Measurements from ENCODE around the gene E2F4.

E2F4 gene, protein sequence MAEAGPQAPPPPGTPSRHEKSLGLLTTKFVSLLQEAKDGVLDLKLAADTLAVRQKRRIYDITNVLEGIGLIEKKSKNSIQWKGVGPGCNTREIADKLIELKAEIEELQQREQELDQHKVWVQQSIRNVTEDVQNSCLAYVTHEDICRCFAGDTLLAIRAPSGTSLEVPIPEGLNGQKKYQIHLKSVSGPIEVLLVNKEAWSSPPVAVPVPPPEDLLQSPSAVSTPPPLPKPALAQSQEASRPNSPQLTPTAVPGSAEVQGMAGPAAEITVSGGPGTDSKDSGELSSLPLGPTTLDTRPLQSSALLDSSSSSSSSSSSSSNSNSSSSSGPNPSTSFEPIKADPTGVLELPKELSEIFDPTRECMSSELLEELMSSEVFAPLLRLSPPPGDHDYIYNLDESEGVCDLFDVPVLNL

GRCh38 chr16:67191995-67192681 lies at the start of gene E2F4:
E2F4 (plus strand) TSS chr16:67192155; CDS start chr16:67192228, 73 bp downstream.
- peak; percentile 91 for DNase-seq

GRCh38 chr16:67142342-67142741 lies 49.6 kb upstream of the E2F4 start:
- DNase-seq, result no peak

DNA sequence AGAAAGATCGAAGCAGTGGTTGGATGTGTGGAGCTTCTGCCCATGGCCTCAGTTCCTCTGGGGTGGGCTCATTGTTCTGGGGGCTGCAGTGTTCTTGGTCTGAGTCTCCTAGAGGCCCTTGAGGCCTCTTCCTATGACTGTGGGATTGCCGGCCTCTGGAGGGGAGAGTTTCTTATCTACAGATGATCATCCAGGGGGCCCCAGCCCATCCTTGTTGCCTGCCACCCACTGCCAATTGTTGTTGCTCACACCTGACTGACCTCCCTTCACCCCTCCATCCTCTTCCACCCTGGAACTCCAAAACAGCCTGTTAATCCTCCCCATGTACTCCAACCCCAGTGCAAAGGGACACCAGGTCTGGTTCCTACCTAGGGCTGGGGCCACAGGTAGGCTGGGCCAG lies 47.0 kb upstream of the E2F4 start:
- DNase-seq, result no peak

GRCh38 chr16:67145746-67146145 lies 46.2 kb upstream of the E2F4 start:
- no peak for DNase-seq

DNA sequence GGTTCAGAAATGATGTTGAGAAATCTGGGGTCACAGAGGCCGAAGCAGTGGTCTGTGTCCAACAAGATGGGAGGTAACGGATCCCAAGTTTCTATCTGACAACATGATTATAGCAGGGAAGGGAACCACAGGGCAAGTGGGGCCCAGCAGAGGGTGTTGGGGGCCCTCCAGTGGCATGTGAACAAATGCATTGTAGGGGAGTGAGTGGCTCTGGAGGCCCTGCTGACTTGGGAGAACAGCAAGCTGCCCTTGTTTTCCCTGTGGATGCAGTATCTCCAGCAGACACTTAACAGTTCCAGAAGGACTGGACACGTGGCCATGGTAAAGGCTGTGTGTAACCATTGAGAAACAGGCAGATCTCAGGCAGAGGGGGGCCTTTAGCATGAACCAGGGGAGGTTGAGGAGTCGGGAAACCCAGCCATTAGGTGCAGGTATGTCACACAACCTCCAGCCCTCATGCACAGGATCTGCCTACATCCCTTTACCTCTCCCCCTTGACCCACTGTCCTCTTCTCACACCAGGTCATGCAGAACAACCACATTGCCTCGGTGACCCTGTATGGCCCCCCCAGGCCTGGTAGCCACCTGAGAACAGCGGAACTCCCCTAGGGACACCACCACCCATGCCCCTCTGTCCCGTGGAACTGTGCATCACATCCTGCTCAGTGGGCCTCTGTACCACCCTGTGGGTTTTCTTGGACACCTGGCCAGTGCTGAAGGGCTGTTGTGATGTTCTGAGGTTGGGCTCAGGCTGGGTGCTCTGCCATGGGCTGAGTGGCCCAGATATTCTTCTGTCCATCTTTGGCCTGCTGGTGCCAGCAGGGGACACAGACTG lies 45.2 kb upstream of the E2F4 start:
- no peak for DNase-seq

DNA sequence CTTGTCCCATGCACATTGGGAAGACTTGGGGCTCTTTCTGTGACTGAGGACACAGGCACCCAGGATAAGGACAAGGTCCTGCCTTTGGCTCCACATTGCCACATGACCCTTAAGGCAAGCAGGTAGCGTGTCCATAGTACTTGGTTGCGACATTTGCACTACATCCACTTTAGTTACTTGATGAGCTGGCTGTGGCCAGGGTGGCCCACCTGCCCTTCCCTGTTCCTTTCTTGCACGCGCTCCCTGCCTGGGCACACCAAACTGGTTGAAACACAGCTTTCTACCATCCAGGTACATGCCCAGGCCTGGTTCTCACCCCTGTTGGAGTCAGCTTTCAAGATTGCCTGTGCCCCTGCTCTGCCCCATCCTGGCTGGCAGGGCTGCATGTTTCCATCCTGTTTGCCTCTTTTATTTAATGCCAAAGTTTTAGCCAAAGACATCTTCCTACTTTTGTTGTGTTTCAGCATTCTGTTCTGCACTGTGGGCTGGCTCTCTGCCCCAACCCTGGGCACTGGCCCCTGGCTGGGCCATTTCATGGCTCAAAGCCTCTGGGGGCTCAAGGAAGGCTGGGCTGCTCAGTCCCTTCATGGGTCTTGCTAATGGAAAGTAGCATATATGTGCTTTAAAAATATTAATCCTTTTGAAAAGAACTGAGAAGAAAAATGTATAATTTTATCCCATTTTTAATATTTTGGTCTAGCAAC lies 44.4 kb upstream of the E2F4 start:
- no peak for DNase-seq

- DNase-seq, result no peak
These were observed 43.7 kb upstream of the E2F4 start for GRCh38 chr16:67148221-67148620.

GRCh38 chr16:67148656-67149275 lies 43.2 kb upstream of the E2F4 start:
- DNase-seq, result no peak

GRCh38 chr16:67149276-67150046 lies 42.5 kb upstream of the E2F4 start:
- DNase-seq, result no peak

- DNase-seq, result peak; percentile 86
These were observed 41.7 kb upstream of the E2F4 start for GRCh38 chr16:67150047-67150832.

GRCh38 chr16:67150833-67151396 lies 41.0 kb upstream of the E2F4 start, which contains the start of gene B3GNT9:
B3GNT9 (minus strand) TSS chr16:67150998; CDS start chr16:67150485, 513 bp downstream.
- peak; percentile 91 for DNase-seq

- DNase-seq, result no peak
These were observed 40.4 kb upstream of the E2F4 start for GRCh38 chr16:67151431-67152097.

DNA sequence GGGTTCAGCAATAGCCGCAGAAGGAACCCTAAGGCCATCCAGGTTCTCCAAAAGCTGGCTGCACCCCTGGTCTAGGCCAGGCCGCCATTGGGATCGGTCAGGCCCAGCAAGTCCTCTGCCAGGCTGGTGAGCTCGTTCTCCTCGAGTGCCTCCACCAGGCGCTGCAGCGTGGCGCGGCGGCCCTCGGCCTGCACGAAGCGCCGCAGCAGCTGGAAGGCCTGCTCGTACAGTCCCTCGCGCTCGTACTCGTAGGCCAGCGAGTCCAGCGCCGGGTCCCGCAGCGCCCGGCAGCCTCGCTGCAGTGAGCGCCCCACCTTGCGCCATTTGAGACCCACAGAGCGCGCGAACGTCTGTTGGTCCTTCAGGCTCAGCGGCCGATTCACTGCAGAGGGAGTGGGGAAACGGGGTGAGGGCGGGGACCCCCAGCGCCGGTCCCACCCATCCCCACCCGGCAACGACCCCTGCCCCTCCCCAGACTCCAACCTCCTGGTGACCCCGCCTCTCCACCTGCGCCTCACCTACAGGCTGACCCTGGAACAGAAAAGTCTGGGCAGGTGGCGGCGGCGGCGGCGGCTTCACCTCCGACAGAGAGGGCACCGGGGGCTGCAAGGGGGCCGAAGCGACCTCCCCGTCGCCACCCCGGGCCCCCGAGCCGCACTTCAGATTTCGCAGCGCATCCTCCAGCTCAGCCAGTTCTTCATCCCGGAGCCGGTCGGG lies 37.2 kb upstream of the E2F4 start:
- DNase-seq, result no peak

DNA sequence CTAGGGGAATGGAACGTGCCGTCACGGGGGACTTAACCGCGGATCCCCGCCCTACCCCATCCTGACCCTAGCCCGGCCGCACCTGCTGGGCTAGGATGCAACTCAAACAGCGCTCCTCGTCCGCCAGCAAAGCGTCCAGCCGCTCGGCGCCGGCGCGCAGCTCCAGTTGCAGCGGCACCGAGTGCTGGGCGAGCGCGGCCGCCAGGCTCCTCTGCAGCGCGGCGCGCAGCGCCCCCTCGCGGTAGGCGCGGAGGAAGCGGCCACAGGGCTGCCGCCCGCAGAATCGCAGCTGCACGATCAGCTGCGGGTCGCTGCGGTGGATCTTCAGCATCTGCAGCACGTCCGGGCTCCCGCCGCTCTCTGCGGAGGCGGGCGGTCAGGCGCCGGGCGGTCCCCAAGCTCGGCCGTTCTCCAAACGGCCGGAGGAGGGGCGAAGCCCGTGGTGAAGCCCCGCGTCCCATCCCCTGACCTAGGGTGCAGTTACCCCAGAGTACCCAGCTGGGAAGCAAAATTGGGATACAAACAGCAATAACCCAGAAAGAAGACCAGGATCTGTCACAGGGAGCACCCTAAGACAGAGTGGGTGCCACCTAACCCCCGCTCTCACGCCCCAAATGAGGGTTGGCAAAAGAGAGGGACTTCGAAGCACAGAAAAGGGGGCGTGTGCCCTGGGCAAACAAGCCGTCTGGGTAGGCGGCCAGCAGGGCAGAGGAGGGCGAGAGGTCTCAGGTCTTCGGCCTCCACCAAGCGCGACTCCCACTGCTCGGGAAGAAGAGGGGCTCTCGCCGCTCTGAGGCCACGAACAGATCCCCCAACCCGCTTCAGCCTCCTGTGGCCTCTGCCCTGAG lies 36.4 kb upstream of the E2F4 start:
- peak; percentile 76 for DNase-seq

DNA sequence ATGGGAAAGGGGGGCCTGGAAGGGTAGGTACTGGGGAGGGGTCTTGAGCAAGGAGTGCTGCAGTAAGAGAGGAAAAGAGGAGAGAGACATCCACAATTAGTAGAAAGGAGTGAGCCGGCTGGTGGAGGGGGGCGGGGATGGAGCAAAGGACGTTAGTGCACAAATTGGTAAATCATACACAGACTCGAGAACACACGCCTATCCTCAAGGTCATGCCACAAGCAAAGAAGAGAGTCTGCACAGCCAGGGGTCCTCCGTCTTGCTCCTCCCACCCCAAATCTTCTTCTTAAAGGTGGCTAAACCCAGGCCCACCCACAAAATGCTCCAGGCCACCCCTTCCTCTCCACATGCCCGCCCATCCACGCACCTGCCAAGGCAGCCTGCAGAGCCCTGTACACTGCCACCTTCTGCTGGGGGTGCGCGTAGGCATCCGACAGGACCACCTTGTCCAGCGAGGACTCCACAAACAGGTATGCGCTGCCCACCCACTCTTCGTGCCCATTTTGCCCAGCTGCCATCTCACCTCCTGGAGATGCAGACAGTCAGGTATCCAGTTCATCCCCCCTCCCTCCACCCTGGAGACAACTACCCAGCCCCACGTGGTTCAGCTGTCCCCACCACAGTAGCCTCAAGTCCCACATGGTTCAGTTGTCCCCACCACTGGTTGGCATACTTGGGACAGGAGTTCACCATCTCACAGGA lies 35.7 kb upstream of the E2F4 start:
- DNase-seq, result no peak

GRCh38 chr16:67157106-67157748 lies 34.7 kb upstream of the E2F4 start:
- DNase-seq, result no peak
